ENCODE measurements around the gene PRRC2B.
A peak's percentile ranks its signal among the peaks of the same experiment; 100 is the strongest.
"Not testable (repeated sequence)": the region's sequence is repeated elsewhere in the genome, so short reads cannot be mapped to it uniquely, and the experiment has no call there.

The PRRC2B gene

GRCh38 chr9:131470581-131470991 lies 76.7 kb downstream of the PRRC2B start:
- Histone ChIP-seq H3K4me2 (ENCODE audit: low read length) (no peak overlapping the region), H3K14ac (ENCODE audit: low read length) (no peak overlapping the region), H3K36me3 (ENCODE audit: control insufficient read depth in 1 of 2, insufficient read depth in 2 of 2, low read length in 2 of 2) (peaks cover 65 to 76% of the 10 kb centered on the region in 2 experiments), H3K79me1 (ENCODE audit: low read length) (no peaks in the 10 kb centered on the region), H2BK120ac (ENCODE audit: insufficient read depth, low read length, poor library complexity) (no peak overlapping the region), H4K12ac (ENCODE audit: low read depth, low read length) (no peak overlapping the region), H3K23ac (ENCODE audit: low read length) (no peak overlapping the region), H4K8ac (ENCODE audit: low read depth, low read length) (no peak overlapping the region), H2BK12ac (ENCODE audit: low read length) (no peak overlapping the region), H2AFZ (ENCODE audit: insufficient read depth, low read length, poor library complexity) (no peak overlapping the region), H2AK5ac (ENCODE audit: low read length) (no peak overlapping the region), H3K18ac (ENCODE audit: low read length) (no peak overlapping the region), H3K27ac (ENCODE audit: low read depth, low read length) (no peak overlapping the region), H2BK5ac (ENCODE audit: low read depth, low read length, poor library complexity) (no peak overlapping the region), H3K4me3 (ENCODE audit: low read depth, low read length) (no peak overlapping the region), H4K91ac (ENCODE audit: low read depth, low read length) (no peak overlapping the region), H3K4ac (ENCODE audit: low read depth, low read length) (peak overlapping the region; percentile 5), H3K9me3 (ENCODE audit: insufficient read depth, low read depth, low read length) (no peaks in the 10 kb centered on the region), H3K79me2 (ENCODE audit: control insufficient read depth, insufficient read depth, low read length, poor library complexity) (peaks cover 2% of the 10 kb centered on the region), H3K4me1 (ENCODE audit: control insufficient read depth in 1 of 2, insufficient read depth in 2 of 2, low read length in 2 of 2) (no peaks in the 10 kb centered on the region), H3K27me3 (ENCODE audit: insufficient read depth, low read length) (no peaks in the 10 kb centered on the region), H3K9ac (ENCODE audit: low read length) (no peak overlapping the region)
- WGBS (ENCODE audit: extremely low coverage, insufficient coverage, insufficient read length), result no CpG with 5 or more reads among the region's 12 CpGs
- DNase-seq, result no peak

DNA sequence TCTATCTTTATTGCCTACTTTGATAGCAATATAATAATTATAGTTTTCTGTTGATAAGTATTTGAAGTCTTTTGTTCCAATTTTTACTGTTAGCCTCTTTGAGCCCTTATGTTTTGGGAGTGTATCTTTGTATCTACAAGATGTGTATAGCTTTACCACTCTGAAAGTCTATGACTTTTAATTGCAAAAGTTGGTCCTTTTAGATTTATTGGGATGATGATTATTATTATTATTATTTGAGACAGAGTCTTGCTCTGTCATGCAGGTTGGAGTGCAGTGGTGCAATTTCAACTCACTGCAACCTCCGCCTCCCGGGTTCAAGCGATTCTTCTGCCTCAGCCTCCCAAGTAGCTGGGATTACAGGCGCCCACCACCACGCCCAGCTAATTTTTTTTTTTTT lies 78.2 kb downstream of the PRRC2B start:
- not testable (repeated sequence) for H3K4ac ChIP-seq (ENCODE audit: low read depth, low read length); H2AK5ac ChIP-seq (ENCODE audit: low read length); H3K9me3 ChIP-seq (ENCODE audit: insufficient read depth, low read depth, low read length); H2BK12ac ChIP-seq (ENCODE audit: low read length); H3K79me2 ChIP-seq (ENCODE audit: control insufficient read depth, insufficient read depth, low read length, poor library complexity); H3K18ac ChIP-seq (ENCODE audit: low read length); H2AFZ ChIP-seq (ENCODE audit: insufficient read depth, low read length, poor library complexity); H3K4me2 ChIP-seq (ENCODE audit: low read length); H4K12ac ChIP-seq (ENCODE audit: low read depth, low read length); H3K4me1 ChIP-seq (ENCODE audit: control insufficient read depth in 1 of 2, insufficient read depth in 2 of 2, low read length in 2 of 2); H3K4me3 ChIP-seq (ENCODE audit: low read depth, low read length); H4K91ac ChIP-seq (ENCODE audit: low read depth, low read length); H3K27me3 ChIP-seq (ENCODE audit: insufficient read depth, low read length); DNase-seq; H3K14ac ChIP-seq (ENCODE audit: low read length); H2BK5ac ChIP-seq (ENCODE audit: low read depth, low read length, poor library complexity); H4K8ac ChIP-seq (ENCODE audit: low read depth, low read length); H3K23ac ChIP-seq (ENCODE audit: low read length); H3K79me1 ChIP-seq (ENCODE audit: low read length); H3K9ac ChIP-seq (ENCODE audit: low read length); H2BK120ac ChIP-seq (ENCODE audit: insufficient read depth, low read length, poor library complexity); H3K27ac ChIP-seq (ENCODE audit: low read depth, low read length)
- H3K36me3 ChIP-seq (ENCODE audit: control insufficient read depth in 1 of 2, insufficient read depth in 2 of 2, low read length in 2 of 2), result peaks cover 73 to 79% of the 10 kb centered on the region in 2 experiments
- WGBS (ENCODE audit: extremely low coverage, insufficient coverage, insufficient read length), result no CpG with 5 or more reads among the region's 5 CpGs

- no peaks in the 10 kb centered on the region for H3K4me1 ChIP-seq (ENCODE audit: control insufficient read depth in 1 of 2, insufficient read depth in 2 of 2, low read length in 2 of 2)
- no peak overlapping the region for H2BK120ac ChIP-seq (ENCODE audit: insufficient read depth, low read length, poor library complexity)
- H3K9me3 ChIP-seq (ENCODE audit: insufficient read depth, low read depth, low read length), result no peaks in the 10 kb centered on the region
- peaks cover 74 to 81% of the 10 kb centered on the region in 2 experiments for H3K36me3 ChIP-seq (ENCODE audit: control insufficient read depth in 1 of 2, insufficient read depth in 2 of 2, low read length in 2 of 2)
- no peak overlapping the region for H3K4ac ChIP-seq (ENCODE audit: low read depth, low read length)
- H4K91ac ChIP-seq (ENCODE audit: low read depth, low read length), result no peak overlapping the region
- H2BK5ac ChIP-seq (ENCODE audit: low read depth, low read length, poor library complexity), result no peak overlapping the region
- no peak overlapping the region for H2BK12ac ChIP-seq (ENCODE audit: low read length)
- H3K9ac ChIP-seq (ENCODE audit: low read length), result no peak overlapping the region
- H3K23ac ChIP-seq (ENCODE audit: low read length), result no peak overlapping the region
- H2AK5ac ChIP-seq (ENCODE audit: low read length), result no peak overlapping the region
- H4K12ac ChIP-seq (ENCODE audit: low read depth, low read length), result no peak overlapping the region
- no peaks in the 10 kb centered on the region for H3K27me3 ChIP-seq (ENCODE audit: insufficient read depth, low read length)
- no peak overlapping the region for H3K18ac ChIP-seq (ENCODE audit: low read length)
- H3K14ac ChIP-seq (ENCODE audit: low read length), result no peak overlapping the region
- no peak overlapping the region for H3K4me3 ChIP-seq (ENCODE audit: low read depth, low read length)
- H3K27ac ChIP-seq (ENCODE audit: low read depth, low read length), result no peak overlapping the region
- no peak overlapping the region for H4K8ac ChIP-seq (ENCODE audit: low read depth, low read length)
- H3K79me1 ChIP-seq (ENCODE audit: low read length), result no peaks in the 10 kb centered on the region
- WGBS (ENCODE audit: extremely low coverage, insufficient coverage, insufficient read length), result no CpG with 5 or more reads among the region's 9 CpGs
- H3K79me2 ChIP-seq (ENCODE audit: control insufficient read depth, insufficient read depth, low read length, poor library complexity), result peaks cover 2% of the 10 kb centered on the region
- no peak for DNase-seq
- H2AFZ ChIP-seq (ENCODE audit: insufficient read depth, low read length, poor library complexity), result no peak overlapping the region
- no peak overlapping the region for H3K4me2 ChIP-seq (ENCODE audit: low read length)
These were observed 79.5 kb downstream of the PRRC2B start for GRCh38 chr9:131473198-131473885.

GRCh38 chr9:131473891-131474290 lies 80.0 kb downstream of the PRRC2B start:
- Histone ChIP-seq H3K4me3 (ENCODE audit: low read depth, low read length) (no peak overlapping the region), H3K4me2 (ENCODE audit: low read length) (no peak overlapping the region), H3K18ac (ENCODE audit: low read length) (no peak overlapping the region), H3K4ac (ENCODE audit: low read depth, low read length) (no peak overlapping the region), H3K79me1 (ENCODE audit: low read length) (no peaks in the 10 kb centered on the region), H4K91ac (ENCODE audit: low read depth, low read length) (no peak overlapping the region), H2AFZ (ENCODE audit: insufficient read depth, low read length, poor library complexity) (no peak overlapping the region), H3K27me3 (ENCODE audit: insufficient read depth, low read length) (no peaks in the 10 kb centered on the region), H2AK5ac (ENCODE audit: low read length) (no peak overlapping the region), H2BK120ac (ENCODE audit: insufficient read depth, low read length, poor library complexity) (no peak overlapping the region), H3K79me2 (ENCODE audit: control insufficient read depth, insufficient read depth, low read length, poor library complexity) (peaks cover 2% of the 10 kb centered on the region), H2BK12ac (ENCODE audit: low read length) (no peak overlapping the region), H3K36me3 (ENCODE audit: control insufficient read depth in 1 of 2, insufficient read depth in 2 of 2, low read length in 2 of 2) (peaks cover 77 to 83% of the 10 kb centered on the region in 2 experiments), H3K9ac (ENCODE audit: low read length) (no peak overlapping the region), H4K8ac (ENCODE audit: low read depth, low read length) (no peak overlapping the region), H4K12ac (ENCODE audit: low read depth, low read length) (no peak overlapping the region), H3K23ac (ENCODE audit: low read length) (no peak overlapping the region), H3K14ac (ENCODE audit: low read length) (no peak overlapping the region), H3K4me1 (ENCODE audit: control insufficient read depth in 1 of 2, insufficient read depth in 2 of 2, low read length in 2 of 2) (no peaks in the 10 kb centered on the region), H3K9me3 (ENCODE audit: insufficient read depth, low read depth, low read length) (no peaks in the 10 kb centered on the region), H3K27ac (ENCODE audit: low read depth, low read length) (no peak overlapping the region), H2BK5ac (ENCODE audit: low read depth, low read length, poor library complexity) (no peak overlapping the region)
- DNase-seq, result no peak
- no CpG with 5 or more reads among the region's 10 CpGs for WGBS (ENCODE audit: extremely low coverage, insufficient coverage, insufficient read length)
